ENCODE measurements around the gene GNG11.
"Not testable (repeated sequence)": the region's sequence is repeated elsewhere in the genome, so short reads cannot be mapped to it uniquely, and the experiment has no call there.

Gene GNG11

GRCh38 chr7:93911242-93911641 is 10.3 kb upstream of the GNG11 start:
- not testable (repeated sequence) for DNase-seq

- DNase-seq, result not testable (repeated sequence)
These were observed 9.9 kb upstream of the GNG11 start for GRCh38 chr7:93911661-93912060.

- DNase-seq, result no peak
These were observed 8.3 kb upstream of the GNG11 start for GRCh38 chr7:93913197-93913596.

GRCh38 chr7:93914581-93915066 is 6.9 kb upstream of the GNG11 start:
- DNase-seq, result no peak

- DNase-seq, result not testable (repeated sequence)
These were observed 6.2 kb upstream of the GNG11 start for GRCh38 chr7:93915206-93915842.

- DNase-seq, result not testable (repeated sequence)
These were observed 5.6 kb upstream of the GNG11 start for GRCh38 chr7:93915888-93916287.

GRCh38 chr7:93916315-93916714 is 5.2 kb upstream of the GNG11 start:
- DNase-seq, result not testable (repeated sequence)

- no peak for DNase-seq
These were observed 896 bp upstream of the GNG11 start for GRCh38 chr7:93920496-93921182.

- no peak for DNase-seq
These were observed 349 bp upstream of the GNG11 start for GRCh38 chr7:93921186-93921585.

GRCh38 chr7:93923296-93923695 is 1.8 kb downstream of the GNG11 start:
- no peak for DNase-seq

- DNase-seq, result no peak
These were observed 2.4 kb downstream of the GNG11 start for GRCh38 chr7:93923942-93924341.

GRCh38 chr7:93926800-93927199 is 5.3 kb downstream of the GNG11 start:
- DNase-seq, result no peak

GRCh38 chr7:93927585-93927984 is 6.0 kb downstream of the GNG11 start:
- no peak for DNase-seq

- DNase-seq, result no peak
These were observed 10.1 kb downstream of the GNG11 start for GRCh38 chr7:93931655-93932054.

- DNase-seq, result no peak
These were observed 11.6 kb downstream of the GNG11 start for GRCh38 chr7:93933156-93933555.

GRCh38 chr7:93935102-93935501 is 13.6 kb downstream of the GNG11 start:
- DNase-seq, result no peak

- no peak for DNase-seq
These were observed 16.3 kb downstream of the GNG11 start for GRCh38 chr7:93937818-93938217.

GRCh38 chr7:93938293-93938692 is 16.8 kb downstream of the GNG11 start:
- no peak for DNase-seq

GRCh38 chr7:93941945-93942344 is 20.4 kb downstream of the GNG11 start:
- no peak for DNase-seq

- DNase-seq, result no peak
These were observed 22.4 kb downstream of the GNG11 start for GRCh38 chr7:93943816-93944540.

- no peak for DNase-seq
These were observed 23.1 kb downstream of the GNG11 start for GRCh38 chr7:93944673-93945072.

GRCh38 chr7:93945083-93945482 is 23.5 kb downstream of the GNG11 start:
- no peak for DNase-seq
